T follicular helper cell (primary cell): ENCODE data around the gene CAB39.
"Not testable (repeated sequence)": the region's sequence is repeated elsewhere in the genome, so short reads cannot be mapped to it uniquely, and the experiment has no call there.

Experiments
- DNase-seq: peaks from one replicate; pipeline ENCODE4 v3.0.0-alpha.2; 2020; ENCODE audit warnings: low read depth

Gene CAB39

GRCh38 chr2:230684270-230685168 lies 28.1 kb upstream of the CAB39 start:
- DNase-seq, result no peak

- no peak for DNase-seq
Observed at GRCh38 chr2:230685178-230685577, 27.5 kb upstream of the CAB39 start.

GRCh38 chr2:230687498-230687897 lies 25.1 kb upstream of the CAB39 start:
- DNase-seq, result no peak

- no peak for DNase-seq
Observed at GRCh38 chr2:230688490-230688889, 24.2 kb upstream of the CAB39 start.

- no peak for DNase-seq
Observed at GRCh38 chr2:230690439-230690838, 22.2 kb upstream of the CAB39 start.

- DNase-seq, result no peak
Observed at GRCh38 chr2:230691005-230691647, 21.5 kb upstream of the CAB39 start.

- no peak for DNase-seq
Observed at GRCh38 chr2:230692760-230693159, 19.9 kb upstream of the CAB39 start.

- DNase-seq, result no peak
Observed at GRCh38 chr2:230693411-230693810, 19.2 kb upstream of the CAB39 start.

GRCh38 chr2:230694241-230694640 lies 18.4 kb upstream of the CAB39 start:
- no peak for DNase-seq

- DNase-seq, result no peak
Observed at GRCh38 chr2:230695551-230695950, 17.1 kb upstream of the CAB39 start.

GRCh38 chr2:230696670-230697069 lies 16.0 kb upstream of the CAB39 start:
- DNase-seq, result no peak

- no peak for DNase-seq
Observed at GRCh38 chr2:230697676-230698075, 15.0 kb upstream of the CAB39 start.

GRCh38 chr2:230698753-230699152 lies 13.9 kb upstream of the CAB39 start:
- DNase-seq, result not testable (repeated sequence)

- DNase-seq, result no peak
Observed at GRCh38 chr2:230700447-230700846, 12.2 kb upstream of the CAB39 start.

- DNase-seq, result no peak
Observed at GRCh38 chr2:230701308-230701707, 11.3 kb upstream of the CAB39 start.

GRCh38 chr2:230702457-230702856 lies 10.2 kb upstream of the CAB39 start:
- not testable (repeated sequence) for DNase-seq

GRCh38 chr2:230703514-230703913 lies 9.1 kb upstream of the CAB39 start:
- no peak for DNase-seq

- DNase-seq, result no peak
Observed at GRCh38 chr2:230706053-230706521, 6.6 kb upstream of the CAB39 start.

- DNase-seq, result no peak
Observed at GRCh38 chr2:230706966-230707365, 5.7 kb upstream of the CAB39 start.

GRCh38 chr2:230708204-230708603 lies 4.4 kb upstream of the CAB39 start:
- no peak for DNase-seq

GRCh38 chr2:230711224-230711623 lies 1.4 kb upstream of the CAB39 start:
- no peak for DNase-seq

- peak; percentile 12 for DNase-seq
Observed at GRCh38 chr2:230713331-230714135, 891 bp downstream of the CAB39 start.
